G401 (cell line): ENCODE data around the gene VPS51. TPM values are rescaled to one million over a fixed set of nuclear protein-coding genes. Genes with fewer than 3 reads are reported as not detected.
"Not testable (repeated sequence)": the region's sequence is repeated elsewhere in the genome, so short reads cannot be mapped to it uniquely, and the experiment has no call there.

ENCODE experiments used
- DNase-seq: peaks from one replicate; pipeline ENCODE4 v3.0.0-alpha.2; 2015; ENCODE audit warnings: low spot score
- in situ Hi-C: cut with HindIII; loops from 2 replicates; pipeline ENCODE4 v1.10.0; 2016; ENCODE audit warnings: low sequenced_read_pairs, mixed read lengths
- total RNA-seq: library from RNA; depleted of rRNA; stranded (reverse); fragments of >200 nt; shearing (Covaris generic); gene quantifications from 2 replicates; pipeline ENCODE4 v1.2.3, GENCODE V29; 2014

VPS51 gene
- total RNA-seq, 1 experiment from 2014 or later: 212 TPM

- no peak for DNase-seq
- in situ Hi-C loops: no loop called here
Measured at GRCh38 chr11:65129649-65130441, 33.8 kb downstream of the VPS51 start.

GRCh38 chr11:65130631-65131416 lies 34.8 kb downstream of the VPS51 start:
- DNase-seq: no peak
- in situ Hi-C loops: no loop called here

- in situ Hi-C loops: no loop called here
- DNase-seq: no peak
Measured at GRCh38 chr11:65131417-65131776, 35.4 kb downstream of the VPS51 start.

- DNase-seq: no peak
- in situ Hi-C loops: no loop called here
Measured at GRCh38 chr11:65131895-65132237, 35.9 kb downstream of the VPS51 start.

GRCh38 chr11:65132238-65132987 lies 36.4 kb downstream of the VPS51 start:
- in situ Hi-C loops: no loop called here
- no peak for DNase-seq

- no peak for DNase-seq
- in situ Hi-C loops: no loop called here
Measured at GRCh38 chr11:65132988-65133700, 37.1 kb downstream of the VPS51 start.

- no peak for DNase-seq
- in situ Hi-C loops: no loop called here
Measured at GRCh38 chr11:65133724-65134123, 37.7 kb downstream of the VPS51 start.

- in situ Hi-C loops: no loop called here
Measured at GRCh38 chr11:65134240-65134951, 38.4 kb downstream of the VPS51 start, which contains the start of gene SYVN1. Gene SYVN1 (minus strand): TSS chr11:65134519. CDS start chr11:65133601, 918 bp downstream.

GRCh38 chr11:65134952-65135632 lies 39.1 kb downstream of the VPS51 start:
- in situ Hi-C loops: no loop called here
- peak; percentile 99 for DNase-seq

More at GRCh38 chr11:65134240-65134951, 38.4 kb downstream of the VPS51 start, which contains the start of gene SYVN1:
- peak; percentile 86 for DNase-seq

- in situ Hi-C loops: no loop called here
- DNase-seq: no peak
Measured at GRCh38 chr11:65135633-65136145, 39.7 kb downstream of the VPS51 start.

- no peak for DNase-seq
Measured at GRCh38 chr11:65136515-65137096, 40.6 kb downstream of the VPS51 start.

GRCh38 chr11:65141896-65142494 lies 46.0 kb downstream of the VPS51 start:
- in situ Hi-C loops: no loop called here
- no peak for DNase-seq

More at GRCh38 chr11:65136515-65137096, 40.6 kb downstream of the VPS51 start:
- in situ Hi-C loops: no loop called here

- in situ Hi-C loops: no loop called here
Measured at GRCh38 chr11:65147352-65148075, 51.5 kb downstream of the VPS51 start.

GRCh38 chr11:65148657-65149056 lies 52.6 kb downstream of the VPS51 start:
- DNase-seq: no peak
- in situ Hi-C loops: no loop called here

More at GRCh38 chr11:65147352-65148075, 51.5 kb downstream of the VPS51 start:
- DNase-seq: no peak

GRCh38 chr11:65150131-65150508 lies 54.1 kb downstream of the VPS51 start:
- in situ Hi-C loops, DNase-seq: not testable (repeated sequence)

- DNase-seq: peak; percentile 31
- in situ Hi-C loops: no loop called here
Measured at GRCh38 chr11:65150509-65151299, 54.7 kb downstream of the VPS51 start.
